ENCODE results near the gene MBOAT2. TPM values are rescaled to one million over a fixed set of nuclear protein-coding genes. Genes with fewer than 3 reads are reported as not detected.
"Not testable (repeated sequence)": the region's sequence is repeated elsewhere in the genome, so short reads cannot be mapped to it uniquely, and the experiment has no call there.

Gene MBOAT2
- total and polyA plus RNA-seq, 3 donors from 2014 or later: 21.2 to 24.8 (median 24.2) TPM

- Histone ChIP-seq H3K4me1 (no peaks in the 10 kb centered on the region), H3K27ac (no peak overlapping the region), H3K4me3 (no peak overlapping the region), H3K9me3 (no peaks in the 10 kb centered on the region), H3K36me3 (ENCODE audit: low read depth, missing control alignments) (no peaks in the 10 kb centered on the region), H3K27me3 (no peaks in the 10 kb centered on the region)
- DNase-seq: no peak
- TF ChIP-seq POLR2A (IDR thresholded peaks at IDR 0.05) (no peak), CTCF (IDR thresholded peaks at IDR 0.05) (no peak)
- intact Hi-C loops (cut with DNase I; ENCODE audit: low total_unique reads): no loop called here
- 82 to 94% methylated on average over 2 of the region's 2 CpGs for WGBS, 2 donors
These were observed 78.1 kb downstream of the MBOAT2 start for GRCh38 chr2:8925411-8925810.

GRCh38 chr2:8923183-8923582 is 80.3 kb downstream of the MBOAT2 start:
- H3K27ac ChIP-seq: no peak overlapping the region
- intact Hi-C loops (cut with DNase I; ENCODE audit: low total_unique reads): no loop called here

GRCh38 chr2:8922431-8922830 is 81.1 kb downstream of the MBOAT2 start:
- TF ChIP-seq CTCF (IDR thresholded peaks at IDR 0.05) (no peak), POLR2A (IDR thresholded peaks at IDR 0.05) (no peak)
- WGBS, 2 donors: 93 to 94% methylated on average over 3 of the region's 3 CpGs

More at GRCh38 chr2:8923183-8923582, 80.3 kb downstream of the MBOAT2 start:
- no peaks in the 10 kb centered on the region for H3K4me1 ChIP-seq
- no peaks in the 10 kb centered on the region for H3K9me3 ChIP-seq
- H3K4me3 ChIP-seq: no peak overlapping the region
- no peaks in the 10 kb centered on the region for H3K36me3 ChIP-seq (ENCODE audit: low read depth, missing control alignments)
- DNase-seq: no peak
- WGBS, 2 donors: 92 to 93% methylated on average over 1 of the region's 1 CpG
- no peak for TF ChIP-seq CTCF (IDR thresholded peaks at IDR 0.05)
- TF ChIP-seq POLR2A (IDR thresholded peaks at IDR 0.05): no peak
- no peaks in the 10 kb centered on the region for H3K27me3 ChIP-seq

GRCh38 chr2:8918412-8918811 is 85.1 kb downstream of the MBOAT2 start:
- WGBS, 2 donors: 89 to 93% methylated on average over 1 of the region's 1 CpG
- Histone ChIP-seq H3K4me3 (no peak overlapping the region), H3K27me3 (no peaks in the 10 kb centered on the region), H3K4me1 (no peaks in the 10 kb centered on the region), H3K9me3 (no peaks in the 10 kb centered on the region), H3K27ac (no peak overlapping the region), H3K36me3 (ENCODE audit: low read depth, missing control alignments) (no peaks in the 10 kb centered on the region)
- TF ChIP-seq CTCF (IDR thresholded peaks at IDR 0.05) (no peak), POLR2A (IDR thresholded peaks at IDR 0.05) (no peak)
- intact Hi-C loops (cut with DNase I; ENCODE audit: low total_unique reads): no loop called here
- no peak for DNase-seq

More at GRCh38 chr2:8922431-8922830, 81.1 kb downstream of the MBOAT2 start:
- Histone ChIP-seq H3K36me3 (ENCODE audit: low read depth, missing control alignments) (no peaks in the 10 kb centered on the region), H3K4me3 (no peak overlapping the region), H3K27ac (no peak overlapping the region), H3K4me1 (no peaks in the 10 kb centered on the region), H3K9me3 (no peaks in the 10 kb centered on the region), H3K27me3 (no peaks in the 10 kb centered on the region)
- intact Hi-C loops (cut with DNase I; ENCODE audit: low total_unique reads): no loop called here
- DNase-seq: no peak

GRCh38 chr2:8915941-8916340 is 87.5 kb downstream of the MBOAT2 start:
- no peaks in the 10 kb centered on the region for H3K27me3 ChIP-seq
- H3K27ac ChIP-seq: no peak overlapping the region
- no peaks in the 10 kb centered on the region for H3K9me3 ChIP-seq
- 92 to 94% methylated on average over 4 of the region's 4 CpGs for WGBS, 2 donors
- no peak for DNase-seq
- H3K36me3 ChIP-seq (ENCODE audit: low read depth, missing control alignments): no peaks in the 10 kb centered on the region
- TF ChIP-seq CTCF (IDR thresholded peaks at IDR 0.05) (no peak), POLR2A (IDR thresholded peaks at IDR 0.05) (no peak)
- H3K4me3 ChIP-seq: no peak overlapping the region
- intact Hi-C loops (cut with DNase I; ENCODE audit: low total_unique reads): no loop called here
- H3K4me1 ChIP-seq: no peaks in the 10 kb centered on the region

GRCh38 chr2:8913767-8914166 is 89.7 kb downstream of the MBOAT2 start:
- H3K27me3 ChIP-seq; H3K36me3 ChIP-seq (ENCODE audit: low read depth, missing control alignments); H3K9me3 ChIP-seq; H3K4me1 ChIP-seq; intact Hi-C loops (cut with DNase I; ENCODE audit: low total_unique reads); H3K4me3 ChIP-seq; H3K27ac ChIP-seq; DNase-seq: not testable (repeated sequence)
- WGBS, 2 donors: 92 to 97% methylated on average over 5 of the region's 5 CpGs

Data from testis (tissue), 3 donors.